ENCODE data around the gene INO80D.

DNA sequence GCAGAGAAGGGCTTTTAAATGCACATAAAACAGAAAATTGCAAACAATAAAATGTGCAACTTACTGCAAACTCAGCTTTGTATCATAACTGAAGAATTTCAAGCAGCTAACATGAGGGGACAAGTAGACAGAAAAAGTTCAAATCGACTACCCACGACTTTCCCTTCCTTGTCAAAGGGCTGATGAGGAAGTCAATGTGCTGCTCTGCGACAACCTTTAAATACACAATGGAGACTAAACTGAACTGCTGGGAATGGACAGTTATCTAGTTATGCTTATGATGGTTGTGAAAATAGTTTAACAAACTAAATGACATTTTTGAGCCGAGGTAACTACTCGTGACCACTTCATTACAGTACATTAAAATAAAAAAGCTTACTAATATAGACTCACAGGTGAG lies 84.1 kb downstream of the INO80D start:
- TF ChIP-seq CTCF (IDR thresholded peaks at IDR 0.05) (no peak), POLR2A (IDR thresholded peaks at IDR 0.05) (no peak)

All from heart left ventricle (tissue), 13 donors.